Sciatic nerve (tissue), 2 donors: ENCODE data around the gene TMEM167B. TPM values are rescaled to one million over a fixed set of nuclear protein-coding genes. Genes with fewer than 3 reads are reported as not detected.
"Not testable (repeated sequence)": the region's sequence is repeated elsewhere in the genome, so short reads cannot be mapped to it uniquely, and the experiment has no call there.

ENCODE experiments used
- ATAC-seq: fragments of 200-7000 bp; cut with Tn5 transposase; one replicate; pipeline ENCODE4 v1.9.1; 2020; ENCODE audit warnings: mild to moderate bottlenecking, moderate library complexity
- DNase-seq: peaks from one replicate; pipeline ENCODE4 v3.0.0-alpha.2; 2020; ENCODE audit warnings: low spot score
- intact Hi-C: fragments of 100-400 bp; cut with DNase I; formaldehyde crosslinking; loops from one replicate; pipeline ENCODE4 v1.14.2; 2022
- total RNA-seq: library from RNA; stranded (reverse); fragmentation: NEBNext Ultra II Directional; extraction: Animal tissue kit (Norgen Biotek cat#: 25700); gene quantifications from one replicate; pipeline ENCODE4 v1.2.1, GENCODE V29; 2021
- donor health status: DM: no; HTN: no; CAD: no.
- donor health status: DM: no; HTN: no; CAD: no.

The TMEM167B gene
- 39.4 TPM for total RNA-seq

DNA sequence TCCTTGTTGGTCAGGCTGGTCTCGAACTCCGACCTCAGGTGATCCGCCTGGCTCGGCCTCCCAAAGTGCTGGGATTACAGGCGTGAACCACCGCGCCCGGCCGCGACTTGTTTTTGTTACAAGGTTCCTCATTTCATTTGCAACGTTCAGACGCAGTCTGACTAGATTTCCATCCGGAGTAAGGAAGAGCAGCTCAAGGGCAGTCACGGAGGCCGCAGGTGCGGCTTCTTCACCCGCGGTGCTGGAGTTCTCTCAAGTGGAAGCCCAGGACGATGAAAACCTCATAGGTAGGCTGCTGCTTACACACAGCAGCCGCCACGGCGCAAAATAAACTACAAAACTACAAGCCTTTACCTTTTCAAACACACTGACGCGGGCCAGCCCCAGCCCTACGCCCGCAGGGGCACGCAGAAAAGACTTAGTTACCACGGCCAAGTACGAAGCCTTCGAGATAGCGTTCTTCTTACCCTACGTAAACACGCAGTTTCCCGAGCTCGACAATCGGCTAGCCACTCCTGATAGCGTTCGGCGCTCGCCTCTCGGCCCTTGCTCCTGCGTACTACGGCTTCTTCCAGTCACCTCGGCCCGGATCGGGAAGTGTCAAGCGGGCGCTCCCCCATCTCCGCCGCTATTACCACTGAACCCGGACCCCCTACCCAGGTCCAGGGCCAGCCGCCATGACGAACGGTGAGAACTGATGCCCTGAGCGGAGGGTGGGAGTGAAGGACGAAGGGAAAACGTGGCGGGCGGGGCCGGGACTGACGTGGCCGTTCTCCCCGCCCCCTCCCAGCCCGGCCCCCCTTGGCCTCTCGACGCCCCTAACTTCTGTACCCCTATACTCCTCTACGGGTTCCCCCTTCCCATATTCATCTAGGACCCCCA is at the start of gene TMEM167B:
Gene TMEM167B, plus strand, starts transcription at position 569 of the 882 bp plus-strand sequence. Its CDS starts 109 bp downstream, at position 678.
- intact Hi-C loops: no loop called here
- peak; percentile 98 for ATAC-seq
- DNase-seq: peak; percentile 93

DNA sequence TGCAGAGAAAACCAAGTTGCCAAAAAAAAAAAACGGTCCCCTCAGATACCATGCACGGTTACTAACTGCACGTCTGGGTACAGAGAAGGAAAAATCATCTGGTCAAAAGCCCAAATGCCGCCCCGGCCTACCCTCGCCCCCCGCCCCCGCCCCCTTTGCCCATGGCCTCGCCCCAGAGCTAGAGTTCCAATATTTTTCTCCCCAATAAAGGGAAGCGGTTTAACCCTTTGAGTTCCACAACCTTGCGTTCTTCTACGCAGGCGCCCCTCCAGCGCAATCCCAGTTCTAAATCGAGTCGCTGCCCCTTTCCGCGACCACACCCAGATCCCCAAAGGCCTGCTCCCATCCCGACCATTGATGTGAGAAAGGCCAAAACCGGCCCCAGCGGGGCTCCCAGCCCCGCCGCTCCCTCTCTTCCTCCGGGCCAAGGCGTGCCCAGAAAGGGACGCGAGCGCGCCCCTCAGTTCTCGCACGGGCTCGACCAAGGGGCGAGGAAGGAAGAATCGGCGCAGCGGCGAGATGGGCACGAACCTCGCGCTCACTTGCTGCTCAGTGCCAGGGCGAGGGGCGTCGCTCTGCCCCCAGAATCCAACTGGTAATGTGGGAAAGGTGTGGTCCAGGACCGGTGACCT is 49.5 kb upstream of the TMEM167B start:
- intact Hi-C loops: no loop called here
- peak; percentile 66 for DNase-seq
- peak; percentile 52 for ATAC-seq

DNA sequence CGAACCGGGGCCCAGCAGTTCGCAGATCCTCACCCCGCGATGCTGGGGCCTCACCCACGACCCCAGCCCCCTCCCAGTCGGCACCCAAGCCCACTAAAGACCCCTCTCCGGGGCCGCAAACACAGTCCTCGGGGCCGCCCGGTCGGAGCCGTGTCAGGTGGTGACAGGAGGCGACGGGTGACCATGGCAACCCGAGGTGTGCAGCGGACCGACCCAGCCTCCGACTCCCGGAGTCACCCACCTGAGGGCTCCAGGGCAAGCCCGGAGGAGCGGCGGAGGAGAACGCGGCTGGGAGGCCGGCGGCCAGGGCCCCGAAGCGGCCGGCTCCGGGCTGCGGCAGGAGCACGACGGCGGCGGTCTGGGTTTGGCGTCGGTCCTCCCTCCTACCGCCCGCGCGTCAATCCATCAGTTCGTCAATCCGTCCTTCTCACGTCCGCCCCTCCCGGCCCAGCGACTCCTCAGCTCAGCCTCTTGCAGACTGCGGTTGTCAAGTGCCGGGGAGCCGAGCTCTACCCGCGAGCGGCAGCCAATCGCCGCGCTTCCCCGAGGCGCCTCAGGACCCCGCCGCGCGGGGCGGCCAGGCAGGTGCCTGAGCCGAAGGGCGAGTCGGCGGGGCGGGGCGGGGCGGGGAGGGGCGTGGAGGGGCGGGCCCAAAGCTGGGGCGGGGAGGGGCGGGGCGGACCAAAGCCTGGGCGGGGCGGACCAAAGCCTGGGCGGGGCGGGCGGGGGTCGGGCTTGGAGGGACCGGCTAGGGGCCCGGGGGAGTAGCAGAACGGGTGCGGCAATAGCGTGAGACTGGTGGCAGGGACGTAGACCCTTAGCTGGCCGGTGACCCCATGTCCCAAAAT is 48.7 kb upstream of the TMEM167B start, which contains the start of gene WDR47:
Gene WDR47, minus strand, starts transcription at position 482 of the 848 bp plus-strand sequence. CDS start 18,590 bp downstream, outside the sequence.
- peak; percentile 95 for DNase-seq
- intact Hi-C loops: no loop called here
- ATAC-seq: peak; percentile 96

DNA sequence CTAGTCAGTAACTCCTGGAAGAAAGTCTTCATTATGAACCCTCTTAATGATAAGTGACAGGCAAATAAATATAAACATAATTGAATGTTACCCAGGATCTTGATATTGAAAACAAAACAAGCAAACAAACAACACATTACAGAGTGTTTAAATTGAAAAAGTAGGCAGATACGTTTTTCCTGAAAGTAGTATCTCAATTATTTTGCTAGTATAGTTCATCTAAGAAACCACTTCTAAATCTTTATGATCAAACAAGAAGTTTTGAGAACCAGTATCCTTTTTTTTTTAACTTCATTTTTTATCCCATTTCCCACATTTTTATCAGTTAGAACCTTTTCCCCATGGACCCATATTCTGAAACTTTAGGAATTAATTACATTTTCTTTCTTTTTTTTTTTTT is 45.0 kb upstream of the TMEM167B start:
- no peak for DNase-seq
- intact Hi-C loops: no loop called here
- ATAC-seq: no peak

DNA sequence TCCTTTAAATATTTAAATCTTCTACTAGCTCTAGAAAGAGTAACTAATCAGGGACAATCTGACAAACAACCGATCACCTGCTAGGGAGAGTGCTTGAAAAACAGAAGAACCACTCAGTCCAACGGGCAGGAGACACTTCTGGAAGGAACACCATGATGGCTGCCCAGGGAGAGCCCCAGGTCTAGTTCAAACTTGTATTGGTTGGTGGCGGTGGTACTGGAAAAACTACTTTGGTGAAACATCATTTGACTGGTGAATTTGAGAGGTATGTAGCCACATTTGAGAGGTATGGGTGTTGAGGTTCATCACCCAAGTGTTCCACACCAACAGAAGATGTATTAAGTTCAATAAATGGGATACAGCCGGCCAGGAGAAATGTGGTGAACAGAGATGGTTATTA is 43.9 kb upstream of the TMEM167B start:
- no peak for DNase-seq
- intact Hi-C loops: no loop called here
- no peak for ATAC-seq

DNA sequence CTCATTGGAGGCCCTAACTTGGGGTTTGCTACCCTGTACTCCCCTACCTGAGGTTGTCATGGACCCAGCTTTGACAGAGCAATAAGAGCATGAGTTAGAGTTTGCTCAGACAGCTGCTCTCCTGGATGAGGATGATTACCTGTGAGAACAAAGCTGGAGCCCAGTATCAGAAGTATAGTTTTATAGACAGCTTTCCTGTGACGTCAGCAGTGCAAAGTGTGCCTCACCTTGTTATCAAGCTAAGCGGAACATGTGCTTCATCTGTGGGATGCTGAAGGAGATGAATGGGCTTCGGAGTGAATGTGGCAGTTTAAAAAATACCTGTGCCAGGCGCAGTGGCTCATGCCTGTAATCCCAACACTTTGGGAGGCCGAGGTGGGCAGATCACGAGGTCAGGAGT is 43.2 kb upstream of the TMEM167B start:
- intact Hi-C loops: no loop called here
- ATAC-seq: no peak
- no peak for DNase-seq

DNA sequence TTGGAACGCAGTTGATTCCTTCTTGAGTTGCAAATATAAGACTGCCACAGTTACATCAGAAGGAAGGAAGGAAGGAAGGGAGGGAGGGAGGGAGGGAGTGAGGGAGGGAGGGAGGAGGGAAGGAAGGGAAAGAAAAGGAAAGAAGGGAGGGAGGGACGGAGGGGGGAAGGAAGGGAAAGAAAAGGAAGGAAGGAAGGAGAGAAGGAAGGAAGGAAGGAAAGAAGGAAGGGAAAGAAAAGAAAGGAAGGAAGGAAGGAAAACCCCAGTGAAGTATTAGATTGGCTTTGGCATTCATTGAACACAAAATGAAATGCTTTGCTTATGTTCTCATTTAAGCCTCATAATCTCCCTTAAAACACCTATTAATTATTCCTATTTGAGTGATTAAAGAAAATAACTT is 42.2 kb upstream of the TMEM167B start:
- no peak for DNase-seq
- intact Hi-C loops: no loop called here
- no peak for ATAC-seq

DNA sequence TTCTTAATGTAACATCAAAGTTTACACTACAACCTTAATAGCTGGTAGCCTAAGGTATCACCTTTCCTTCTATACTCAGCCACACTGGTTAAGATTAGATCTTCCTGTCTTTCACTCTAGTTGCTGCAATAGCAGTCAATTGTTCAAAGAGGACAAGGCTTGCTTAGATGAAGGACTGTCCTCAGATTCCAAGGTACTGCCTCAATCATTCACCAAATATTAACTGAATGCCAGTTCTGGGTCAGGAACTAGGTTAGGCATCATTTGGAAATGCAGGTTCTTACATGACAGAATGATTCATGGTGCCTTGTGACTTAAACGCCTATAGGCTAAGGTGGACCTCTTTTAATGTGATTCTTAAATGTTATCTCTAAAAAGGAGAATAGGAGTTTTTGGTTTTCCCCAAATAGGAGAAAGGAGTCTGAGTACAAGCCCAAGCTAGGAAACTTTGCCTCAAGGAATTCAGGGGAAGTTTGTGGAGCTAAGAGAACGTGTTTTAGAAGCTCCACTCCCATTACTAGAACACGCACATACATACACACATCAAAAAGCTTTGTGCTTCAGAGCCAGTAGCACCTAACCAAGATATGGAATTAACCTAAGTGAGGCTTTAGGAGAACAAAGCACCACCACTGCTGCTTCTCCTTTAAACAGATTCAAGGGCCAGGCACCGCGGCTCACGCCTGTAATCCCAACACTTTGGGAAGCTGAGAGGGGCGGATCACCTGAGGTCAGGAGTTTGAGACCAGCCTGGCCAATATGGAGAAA is 40.2 kb upstream of the TMEM167B start:
- DNase-seq: peak; percentile 2
- ATAC-seq: no peak
- intact Hi-C loops: no loop called here

DNA sequence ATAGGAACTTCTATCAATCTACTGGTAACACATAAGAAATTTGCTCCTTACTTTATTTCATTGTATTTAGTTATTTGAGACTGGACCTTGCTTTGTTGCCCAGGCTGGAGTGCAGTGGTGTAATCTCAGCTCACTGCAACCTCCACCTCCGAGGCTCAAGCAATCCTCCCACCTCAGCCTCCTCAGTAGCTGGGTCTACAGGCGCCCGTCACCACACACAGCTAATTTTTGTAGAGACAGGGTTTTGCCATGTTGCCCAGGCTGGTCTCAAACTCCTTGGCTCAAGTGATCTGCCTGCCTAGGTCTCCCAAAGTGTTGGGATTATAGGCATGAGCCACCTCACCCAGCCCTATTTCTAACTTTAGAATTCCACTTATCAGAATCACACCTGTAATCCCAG is 38.4 kb upstream of the TMEM167B start:
- DNase-seq: peak; percentile 14
- ATAC-seq: not testable (repeated sequence)

DNA sequence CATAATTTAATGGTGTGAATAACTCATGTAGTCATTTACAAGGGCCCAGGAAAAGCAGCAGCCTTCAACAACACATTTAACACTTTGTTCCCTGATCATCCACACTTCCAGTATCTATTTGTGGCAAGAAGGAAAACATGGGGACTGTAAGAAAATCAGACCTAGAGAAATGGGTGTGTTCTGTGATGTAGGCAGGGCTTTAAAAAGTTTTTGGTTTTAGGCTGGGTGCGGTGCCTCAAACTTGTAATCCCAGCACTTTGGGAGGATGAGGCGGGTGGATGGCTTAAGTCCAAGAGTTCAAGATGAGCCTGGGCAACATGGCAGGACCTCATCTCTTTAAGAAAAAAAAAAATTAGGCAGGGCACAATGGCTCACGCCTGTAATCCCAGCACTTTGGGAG is 34.5 kb upstream of the TMEM167B start:
- ATAC-seq (no peak), DNase-seq (no peak)
- intact Hi-C loops: no loop called here

More for the DNA sequence above, 38.4 kb upstream of the TMEM167B start:
- intact Hi-C loops: not testable (repeated sequence)

DNA sequence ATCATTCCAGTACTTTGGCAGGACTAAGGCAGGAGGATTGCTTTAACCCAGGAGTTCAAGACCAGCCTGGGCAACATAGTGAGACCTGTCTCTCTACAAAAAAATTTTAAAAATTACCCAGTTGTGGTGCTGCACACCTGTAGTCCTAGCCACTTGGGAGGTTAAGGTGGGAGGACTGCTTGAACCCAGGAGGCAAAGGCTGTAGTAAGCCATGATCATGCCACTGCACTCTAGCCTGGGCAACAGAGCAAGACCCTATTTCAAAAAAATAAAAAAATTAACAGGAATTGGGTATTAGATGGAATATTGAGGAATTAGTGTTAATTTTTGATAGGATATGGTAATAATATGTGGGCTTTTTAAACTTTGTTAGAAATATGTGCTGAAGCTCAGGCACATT is 31.5 kb upstream of the TMEM167B start:
- ATAC-seq: no peak
- no peak for DNase-seq
- intact Hi-C loops: no loop called here

DNA sequence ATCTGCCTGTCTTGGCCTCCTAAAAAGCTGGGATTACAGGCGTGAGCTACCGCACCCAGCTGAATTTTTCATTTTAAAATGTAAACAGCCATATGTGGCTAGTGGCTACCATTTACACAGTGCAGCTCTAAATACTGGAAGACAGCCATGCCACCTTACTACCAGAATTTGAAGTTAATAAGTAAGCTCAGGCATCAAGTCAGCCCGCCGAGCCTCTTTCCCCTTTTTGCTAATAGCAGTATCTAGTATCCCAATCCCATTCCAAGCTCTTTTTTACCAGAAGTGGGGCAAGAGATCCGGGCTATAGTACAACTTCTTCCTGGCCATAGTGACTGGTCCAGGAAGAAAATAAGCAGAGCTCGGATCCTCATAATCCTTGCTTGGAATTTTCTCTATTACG is 29.9 kb upstream of the TMEM167B start:
- no peak for ATAC-seq
- no peak for DNase-seq
- intact Hi-C loops: no loop called here

DNA sequence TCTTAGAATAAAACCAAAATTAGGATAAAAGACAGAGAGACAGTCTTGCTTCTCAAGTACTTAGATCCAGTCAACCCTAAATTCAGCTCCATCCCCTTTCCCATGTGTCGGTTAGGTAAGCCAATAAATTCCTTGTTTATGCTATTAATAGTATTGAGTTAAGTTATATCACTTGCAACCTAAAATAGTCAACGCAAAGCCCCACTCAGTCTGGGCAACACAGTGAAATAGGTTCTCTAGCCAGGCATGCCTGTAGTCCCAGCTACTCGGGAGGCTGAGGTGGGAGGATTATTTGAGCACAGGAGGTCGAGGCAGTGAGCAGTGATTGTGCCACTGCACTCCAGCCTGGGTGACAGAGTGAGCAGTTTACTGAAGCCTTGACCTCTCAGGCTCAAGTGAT is 29.4 kb upstream of the TMEM167B start:
- DNase-seq: no peak
- no peak for ATAC-seq
- intact Hi-C loops: no loop called here

DNA sequence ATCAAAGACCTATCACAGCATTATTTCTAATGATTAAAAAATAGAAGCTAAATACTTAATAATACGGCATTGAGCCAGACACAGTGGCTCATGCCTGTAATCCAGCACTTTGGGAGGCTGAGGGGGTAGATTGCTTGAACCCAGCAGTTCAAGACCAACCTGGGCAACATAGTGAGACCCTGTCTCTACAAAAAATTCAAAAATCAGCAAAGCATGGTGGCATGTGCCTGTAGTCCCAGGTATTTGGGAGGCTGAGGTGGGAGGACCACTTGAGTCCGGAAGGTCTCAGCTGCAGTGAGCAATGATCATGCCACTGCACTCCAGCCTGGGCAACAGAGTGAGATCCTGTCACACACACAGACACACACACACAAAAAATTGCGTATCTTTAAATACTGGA is 25.4 kb upstream of the TMEM167B start:
- ATAC-seq: no peak
- intact Hi-C loops: no loop called here
- DNase-seq: no peak

DNA sequence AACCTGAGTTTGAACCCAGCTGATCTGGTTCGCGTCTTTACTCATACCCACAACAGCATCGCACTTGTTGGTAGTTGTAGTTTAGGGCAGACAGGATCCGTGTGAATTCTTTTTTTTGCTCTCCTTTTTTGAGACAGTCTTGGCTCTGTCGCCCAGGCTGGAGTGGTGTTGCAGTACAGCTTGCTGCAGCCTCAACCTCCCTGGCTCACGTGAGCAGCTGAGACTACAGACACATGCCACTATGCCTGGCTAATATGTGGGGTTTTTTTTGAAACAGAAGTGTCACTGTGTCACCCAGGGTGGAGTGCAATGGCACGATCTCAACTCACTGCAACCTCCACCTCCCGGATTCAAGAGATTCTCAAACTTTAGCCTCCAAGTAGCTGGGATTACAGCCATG is 22.7 kb upstream of the TMEM167B start:
- DNase-seq: no peak
- intact Hi-C loops: no loop called here

DNA sequence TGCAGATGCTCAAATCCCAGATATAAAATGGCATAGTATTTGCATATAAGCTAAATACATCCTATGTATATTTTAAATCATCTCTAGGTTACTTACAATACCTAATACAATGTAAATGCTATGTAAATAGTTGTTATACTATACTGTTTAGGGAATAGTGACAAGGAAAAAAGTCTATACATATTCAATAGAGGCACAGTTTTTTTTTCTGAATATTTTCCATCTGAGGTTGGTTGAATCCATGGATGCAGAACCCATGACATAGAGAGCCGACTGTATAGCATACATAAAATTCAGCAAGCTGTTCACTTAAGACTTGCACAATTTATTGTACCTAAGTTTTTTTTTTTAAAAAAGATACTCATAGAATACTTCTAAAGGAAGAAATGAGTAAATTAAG is 21.3 kb upstream of the TMEM167B start:
- intact Hi-C loops: no loop called here
- ATAC-seq (no peak), DNase-seq (no peak)

More for the DNA sequence above, 22.7 kb upstream of the TMEM167B start:
- no peak for ATAC-seq

DNA sequence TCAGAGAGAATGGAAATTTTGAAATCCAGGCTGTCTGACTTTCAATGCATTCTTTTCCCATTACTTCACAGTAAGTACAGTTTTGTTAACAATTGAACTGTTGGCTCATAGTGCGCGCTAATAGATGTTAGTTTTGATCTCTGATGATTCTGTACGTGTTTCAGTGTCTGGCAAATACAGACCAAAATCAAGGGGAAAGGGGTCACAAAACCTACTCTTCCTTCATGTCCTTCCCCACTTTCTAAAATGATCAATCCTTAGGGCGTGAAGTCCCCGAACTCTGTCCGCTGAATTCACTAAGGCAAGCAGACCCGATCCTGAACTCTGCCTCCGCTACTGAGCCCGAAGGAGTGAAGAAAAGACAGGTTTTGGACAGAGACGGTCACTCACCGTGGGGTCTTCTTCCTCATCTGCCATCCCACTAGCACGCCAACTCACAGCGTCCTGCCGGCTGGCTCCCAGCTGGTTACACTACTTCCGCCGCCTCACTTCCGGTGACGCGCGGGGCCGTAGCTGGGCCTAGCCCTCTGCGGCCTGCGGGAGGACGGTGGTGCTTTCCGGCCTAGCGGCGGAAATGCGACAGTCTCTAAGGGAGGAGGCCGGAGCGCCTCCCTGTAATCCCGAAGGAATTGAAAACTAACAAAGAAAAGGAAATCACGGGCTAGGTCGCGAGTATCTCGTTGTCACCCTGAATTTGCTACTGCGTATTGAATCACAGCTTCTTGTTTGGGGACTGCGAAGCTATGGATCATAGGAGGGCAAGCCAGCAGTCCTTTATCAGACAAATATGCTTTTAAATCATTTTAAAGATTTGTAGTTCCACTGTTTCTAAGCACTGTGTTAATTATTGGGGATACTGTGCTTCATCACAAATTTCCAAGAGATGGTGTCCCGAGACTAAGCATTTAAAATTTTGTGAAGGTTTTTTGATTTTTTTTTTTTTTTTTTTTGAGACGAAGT is 14.8 kb upstream of the TMEM167B start, which contains the start of gene TAF13:
Gene TAF13, minus strand, starts transcription at position 473 of the 960 bp plus-strand sequence. Its CDS starts 56 bp downstream, at position 417.
- intact Hi-C loops: no loop called here
- peak; percentile 96 for DNase-seq
- peak; percentile 100 for ATAC-seq
